ENCODE data around the gene ACAN.

GRCh38 chr15:88834211-88834812, 31.1 kb downstream of the ACAN start:
- TF ChIP-seq ZNF263 (CRISPR knock-in tag; IDR thresholded peaks at IDR 0.05; ENCODE audit: low read depth): peak; percentile 58; the same call in 1 of the 2 replicates
- TF ChIP-seq CTCF (IDR thresholded peaks at IDR 0.05): peak; percentile 53
- no peak for TF ChIP-seq E2F1 (CRISPR knock-in tag; IDR thresholded peaks at IDR 0.05)
- no peak for TF ChIP-seq ZBTB21 (CRISPR knock-in tag; IDR thresholded peaks at IDR 0.05; ENCODE audit: borderline replicate concordance)
- no peak for TF ChIP-seq JUN (CRISPR knock-in tag; IDR thresholded peaks at IDR 0.05)
- TF ChIP-seq HMGXB4 (CRISPR knock-in tag; IDR thresholded peaks at IDR 0.05): no peak
- TF ChIP-seq ELF4 (CRISPR knock-in tag; IDR thresholded peaks at IDR 0.05; ENCODE audit: low read depth): no peak
- no peak for TF ChIP-seq ZBTB43 (CRISPR knock-in tag; IDR thresholded peaks at IDR 0.05)
- TF ChIP-seq E2F4 (CRISPR knock-in tag; IDR thresholded peaks at IDR 0.05; ENCODE audit: borderline replicate concordance, low read depth): no peak
- TF ChIP-seq ETV6 (CRISPR knock-in tag; IDR thresholded peaks at IDR 0.05): no peak
- no peak for TF ChIP-seq NFE2L1 (CRISPR knock-in tag; IDR thresholded peaks at IDR 0.05)
- TF ChIP-seq FOXK1 (CRISPR knock-in tag; IDR thresholded peaks at IDR 0.05): no peak
- TF ChIP-seq SMAD3 (CRISPR knock-in tag; IDR thresholded peaks at IDR 0.05; ENCODE audit: borderline replicate concordance): no peak

Data from WTC11 (cell line).